ENCODE results near the gene SLC1A4. TPM values are rescaled to one million over a fixed set of nuclear protein-coding genes. Genes with fewer than 3 reads are reported as not detected.

SLC1A4 gene
- total RNA-seq, 2 donors from 2014 or later = 41.6 to 45.3 TPM

DNA sequence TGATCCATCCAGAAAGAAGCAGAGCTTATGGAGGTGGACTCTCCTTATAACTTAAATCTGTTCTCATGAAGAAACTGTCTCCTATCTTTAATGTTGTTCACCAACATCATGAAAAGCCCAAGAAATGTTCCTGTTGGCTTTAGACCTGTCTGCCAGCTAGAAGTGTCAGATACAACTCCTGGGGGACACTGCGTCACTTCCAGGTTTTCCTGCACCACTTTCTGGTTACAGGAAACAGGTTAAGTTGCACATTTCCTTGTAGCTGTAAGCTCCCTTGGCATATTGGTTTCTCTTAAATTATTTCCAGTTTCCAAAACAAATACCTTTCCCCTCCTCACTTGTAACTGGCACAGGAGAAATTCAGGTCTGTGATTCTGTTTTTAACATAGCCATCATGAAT is 69.9 kb downstream of the SLC1A4 start:
- peaks cover 49% of the 10 kb centered on the region for H3K4me1 Mint-ChIP-seq (ENCODE audit: low read depth)
- no peaks in the 10 kb centered on the region for H3K9me3 Mint-ChIP-seq
- ATAC-seq (replicated peaks in 1 of 2) (no peak), DNase-seq (no peak)
- no peaks in the 10 kb centered on the region for H3K36me3 Mint-ChIP-seq (ENCODE audit: insufficient read depth in 2 of 2)
- H3K4me3 Mint-ChIP-seq = no peak overlapping the region
- H3K27ac Mint-ChIP-seq = no peak overlapping the region
- H3K27me3 Mint-ChIP-seq (ENCODE audit: low read depth) = no peaks in the 10 kb centered on the region

DNA sequence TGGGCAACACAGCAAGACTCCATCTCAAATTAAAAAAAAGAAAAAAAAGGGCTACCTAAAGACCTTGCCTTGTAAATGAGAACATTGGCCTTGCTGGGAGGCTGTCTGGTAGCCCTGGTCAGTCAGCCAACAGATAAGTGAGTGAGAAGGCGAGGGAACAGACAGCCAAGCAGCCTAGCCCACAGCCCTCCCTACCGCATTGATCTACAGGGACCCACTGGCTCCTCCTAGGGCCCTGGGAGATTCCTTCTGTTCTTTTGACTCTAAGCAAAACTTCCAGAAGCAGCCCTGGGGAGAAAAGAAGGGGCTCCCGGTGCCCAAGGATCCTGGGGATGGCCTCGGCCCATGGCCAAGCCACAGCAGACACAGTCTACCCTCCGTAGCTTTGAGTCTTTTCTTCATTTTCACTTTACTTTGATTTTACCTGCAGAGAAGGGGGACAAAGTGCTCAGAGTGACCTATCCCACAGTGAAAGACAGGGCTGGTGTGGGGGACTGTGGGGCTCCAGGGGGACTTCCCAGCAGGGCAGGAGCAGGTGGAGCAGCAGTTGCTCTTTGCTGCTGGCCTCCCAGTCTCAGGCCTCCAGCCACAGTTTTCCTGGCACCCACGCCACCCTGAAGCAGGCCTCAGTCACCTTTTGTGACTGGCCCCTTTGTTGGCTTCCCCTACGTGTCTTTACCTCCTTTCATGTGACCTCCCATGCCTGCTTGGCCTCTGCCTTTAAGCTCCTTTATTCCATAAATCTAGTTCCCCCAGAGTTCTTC is 72.1 kb downstream of the SLC1A4 start:
- peaks cover 52% of the 10 kb centered on the region for H3K4me1 Mint-ChIP-seq (ENCODE audit: low read depth)
- no peak for ATAC-seq (replicated peaks in 1 of 2)
- H3K27me3 Mint-ChIP-seq (ENCODE audit: low read depth) = no peaks in the 10 kb centered on the region
- H3K36me3 Mint-ChIP-seq (ENCODE audit: insufficient read depth in 2 of 2) = no peaks in the 10 kb centered on the region
- no peak overlapping the region for H3K4me3 Mint-ChIP-seq
- H3K9me3 Mint-ChIP-seq = no peaks in the 10 kb centered on the region
- no peak for DNase-seq
- H3K27ac Mint-ChIP-seq = no peak overlapping the region

DNA sequence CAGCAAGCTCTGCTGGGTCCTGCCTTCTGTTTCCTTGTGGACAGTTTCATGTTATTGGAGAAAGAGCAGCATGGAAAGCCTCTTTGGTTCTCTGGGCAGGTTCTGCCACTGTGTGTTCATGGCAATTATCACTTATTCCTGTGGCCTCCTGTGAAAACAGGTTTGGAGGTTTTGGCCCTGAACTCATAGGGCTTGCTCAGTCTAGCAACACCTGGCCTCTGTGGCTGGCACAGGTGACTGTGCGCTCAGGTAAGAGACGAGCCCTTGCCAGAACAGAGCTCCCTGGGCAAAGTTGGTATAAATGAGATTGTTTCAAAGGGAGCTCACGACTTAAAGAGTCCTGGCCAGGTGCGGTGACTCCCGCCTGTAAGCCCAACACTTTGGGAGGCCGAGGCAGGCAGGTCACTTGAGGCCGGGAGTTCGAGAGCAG is 72.7 kb downstream of the SLC1A4 start:
- ATAC-seq (replicated peaks in 1 of 2) = no peak
- H3K4me3 Mint-ChIP-seq = no peak overlapping the region
- H3K4me1 Mint-ChIP-seq (ENCODE audit: low read depth) = peaks cover 50% of the 10 kb centered on the region
- no peaks in the 10 kb centered on the region for H3K9me3 Mint-ChIP-seq
- H3K27ac Mint-ChIP-seq = no peak overlapping the region
- no peak for DNase-seq
- no peaks in the 10 kb centered on the region for H3K27me3 Mint-ChIP-seq (ENCODE audit: low read depth)
- H3K36me3 Mint-ChIP-seq (ENCODE audit: insufficient read depth in 2 of 2) = no peaks in the 10 kb centered on the region

DNA sequence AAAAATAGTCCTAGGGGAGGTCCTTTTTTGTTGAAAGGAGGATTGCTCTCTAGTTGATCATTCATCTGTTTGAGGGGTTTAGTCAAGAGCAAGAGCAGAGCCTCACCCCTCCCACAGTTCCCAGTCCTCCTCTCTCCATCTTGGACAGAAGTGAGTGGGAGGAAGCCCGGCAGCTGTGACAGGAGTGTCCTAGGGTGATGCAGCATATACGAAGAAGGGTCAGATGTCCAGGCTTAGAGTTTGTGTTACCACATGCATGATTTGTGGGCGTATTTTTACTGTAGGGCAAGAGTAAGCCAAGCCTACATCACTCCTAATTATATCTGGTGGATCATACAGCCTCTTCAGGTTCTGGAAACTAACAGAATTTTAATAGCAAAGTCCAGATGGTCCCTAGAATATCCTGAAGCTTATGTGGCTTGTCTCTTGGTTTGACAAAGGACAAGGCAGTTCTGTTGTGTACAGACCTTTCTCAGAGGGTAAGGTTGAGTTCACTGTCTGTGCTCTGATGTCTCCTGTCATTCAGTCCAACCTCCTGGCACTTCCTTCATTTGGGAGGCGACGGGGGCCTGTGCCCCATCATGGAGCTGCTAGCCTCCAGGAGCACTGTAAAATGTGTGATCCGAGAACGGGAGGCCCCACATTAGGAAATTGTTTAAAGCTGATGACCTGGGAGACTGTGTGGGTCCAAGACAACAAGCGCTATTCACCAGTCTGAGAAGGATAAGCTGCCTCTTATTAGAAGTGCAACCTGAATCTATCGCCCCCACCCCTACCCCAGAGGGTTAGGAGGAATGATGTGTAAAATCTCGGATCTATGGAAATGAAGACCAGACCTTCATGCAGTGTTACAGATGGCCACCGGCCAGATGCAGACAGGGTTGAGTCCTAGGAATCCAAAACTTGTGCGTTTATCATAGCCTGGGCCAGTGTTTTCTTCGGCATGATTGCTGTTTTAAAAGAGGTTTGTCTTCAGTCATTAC is 73.9 kb downstream of the SLC1A4 start:
- Mint-ChIP-seq H3K36me3 (ENCODE audit: insufficient read depth in 2 of 2) (no peaks in the 10 kb centered on the region), H3K27me3 (ENCODE audit: low read depth) (no peaks in the 10 kb centered on the region), H3K27ac (peak overlapping the region; percentile 6), H3K4me3 (no peak overlapping the region), H3K4me1 (ENCODE audit: low read depth) (peaks cover 46% of the 10 kb centered on the region), H3K9me3 (no peaks in the 10 kb centered on the region)
- DNase-seq (no peak), ATAC-seq (replicated peaks in 1 of 2) (no peak)

- peaks cover 42% of the 10 kb centered on the region for H3K4me1 Mint-ChIP-seq (ENCODE audit: low read depth)
- no peaks in the 10 kb centered on the region for H3K9me3 Mint-ChIP-seq
- H3K27me3 Mint-ChIP-seq (ENCODE audit: low read depth) = no peaks in the 10 kb centered on the region
- ATAC-seq (replicated peaks in 1 of 2) (peak; percentile 77), DNase-seq (peak; percentile 50 to 53)
- peak overlapping the region; percentile 48 to 65 for H3K4me3 Mint-ChIP-seq
- peak overlapping the region; percentile 94 for H3K27ac Mint-ChIP-seq
- no peaks in the 10 kb centered on the region for H3K36me3 Mint-ChIP-seq (ENCODE audit: insufficient read depth in 2 of 2)
Measured at GRCh38 chr2:65064728-65065552, 75.7 kb downstream of the SLC1A4 start.

- Mint-ChIP-seq H3K36me3 (ENCODE audit: insufficient read depth in 2 of 2) (no peaks in the 10 kb centered on the region), H3K27me3 (ENCODE audit: low read depth) (no peaks in the 10 kb centered on the region), H3K4me3 (peak overlapping the region in 1 of 2 donors; percentile 8), H3K27ac (peak overlapping the region; percentile 12), H3K9me3 (no peaks in the 10 kb centered on the region), H3K4me1 (ENCODE audit: low read depth) (peaks cover 43% of the 10 kb centered on the region)
- DNase-seq = no peak
- no peak for ATAC-seq (replicated peaks in 1 of 2)
Measured at GRCh38 chr2:65067806-65068553, 78.8 kb downstream of the SLC1A4 start.

GRCh38 chr2:65069439-65069824 is 80.2 kb downstream of the SLC1A4 start:
- H3K9me3 Mint-ChIP-seq = no peaks in the 10 kb centered on the region
- ATAC-seq (replicated peaks in 1 of 2) (no peak), DNase-seq (no peak)
- peaks cover 38% of the 10 kb centered on the region for H3K4me1 Mint-ChIP-seq (ENCODE audit: low read depth)
- H3K27ac Mint-ChIP-seq = no peak overlapping the region
- H3K36me3 Mint-ChIP-seq (ENCODE audit: insufficient read depth in 2 of 2) = no peaks in the 10 kb centered on the region
- no peaks in the 10 kb centered on the region for H3K27me3 Mint-ChIP-seq (ENCODE audit: low read depth)
- no peak overlapping the region for H3K4me3 Mint-ChIP-seq

- Mint-ChIP-seq H3K27ac (peak overlapping the region; percentile 90), H3K27me3 (ENCODE audit: low read depth) (no peaks in the 10 kb centered on the region), H3K9me3 (no peaks in the 10 kb centered on the region), H3K36me3 (ENCODE audit: insufficient read depth in 2 of 2) (no peaks in the 10 kb centered on the region), H3K4me1 (ENCODE audit: low read depth) (peaks cover 30% of the 10 kb centered on the region), H3K4me3 (no peak overlapping the region)
- peak in 1 of 2 donors; percentile 37 for ATAC-seq (replicated peaks in 1 of 2)
- no peak for DNase-seq
Measured at GRCh38 chr2:65070172-65070830, 81.1 kb downstream of the SLC1A4 start.

GRCh38 chr2:65070856-65071255 is 81.7 kb downstream of the SLC1A4 start:
- no peak for ATAC-seq (replicated peaks in 1 of 2)
- H3K27me3 Mint-ChIP-seq (ENCODE audit: low read depth) = no peaks in the 10 kb centered on the region
- H3K4me3 Mint-ChIP-seq = no peak overlapping the region
- peak overlapping the region; percentile 90 for H3K27ac Mint-ChIP-seq
- H3K9me3 Mint-ChIP-seq = no peaks in the 10 kb centered on the region
- DNase-seq = no peak
- H3K36me3 Mint-ChIP-seq (ENCODE audit: insufficient read depth in 2 of 2) = no peaks in the 10 kb centered on the region
- peaks cover 24% of the 10 kb centered on the region for H3K4me1 Mint-ChIP-seq (ENCODE audit: low read depth)

DNA sequence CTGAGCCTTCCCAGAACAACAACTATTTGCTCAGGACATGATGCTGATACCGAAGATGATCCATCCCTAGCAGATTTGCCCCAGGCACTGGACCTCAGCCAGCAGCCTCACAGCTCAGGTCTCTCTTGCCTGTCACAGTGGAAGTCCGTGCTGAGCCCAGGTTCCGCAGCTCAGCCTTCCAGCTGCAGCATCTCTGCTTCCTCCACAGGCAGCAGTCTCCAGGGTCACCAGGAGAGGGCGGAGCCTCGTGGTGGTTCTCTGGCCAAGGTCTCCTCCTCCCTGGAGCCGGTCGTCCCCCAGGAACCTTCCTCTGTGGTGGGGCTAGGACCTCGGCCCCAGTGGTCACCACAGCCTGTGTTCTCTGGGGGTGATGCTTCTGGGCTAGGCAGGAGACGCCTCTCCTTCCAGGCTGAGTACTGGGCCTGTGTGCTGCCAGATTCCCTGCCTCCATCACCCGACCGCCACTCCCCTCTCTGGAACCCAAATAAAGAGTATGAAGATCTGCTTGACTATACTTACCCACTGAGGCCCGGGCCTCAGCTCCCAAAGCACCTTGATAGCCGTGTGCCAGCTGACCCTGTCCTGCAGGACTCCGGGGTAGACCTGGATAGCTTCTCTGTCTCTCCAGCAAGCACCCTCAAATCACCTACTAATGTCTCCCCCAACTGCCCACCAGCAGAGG is 82.4 kb downstream of the SLC1A4 start:
- H3K27me3 Mint-ChIP-seq (ENCODE audit: low read depth) = no peaks in the 10 kb centered on the region
- DNase-seq (no peak), ATAC-seq (replicated peaks in 1 of 2) (no peak)
- no peaks in the 10 kb centered on the region for H3K36me3 Mint-ChIP-seq (ENCODE audit: insufficient read depth in 2 of 2)
- peaks cover 22% of the 10 kb centered on the region for H3K4me1 Mint-ChIP-seq (ENCODE audit: low read depth)
- no peak overlapping the region for H3K27ac Mint-ChIP-seq
- H3K9me3 Mint-ChIP-seq = no peaks in the 10 kb centered on the region
- no peak overlapping the region for H3K4me3 Mint-ChIP-seq

GRCh38 chr2:65072181-65072970 is 83.2 kb downstream of the SLC1A4 start:
- Mint-ChIP-seq H3K36me3 (ENCODE audit: insufficient read depth in 2 of 2) (no peaks in the 10 kb centered on the region), H3K27me3 (ENCODE audit: low read depth) (no peaks in the 10 kb centered on the region), H3K4me1 (ENCODE audit: low read depth) (peaks cover 22% of the 10 kb centered on the region), H3K4me3 (no peak overlapping the region), H3K27ac (no peak overlapping the region), H3K9me3 (no peaks in the 10 kb centered on the region)
- DNase-seq (no peak), ATAC-seq (replicated peaks in 1 of 2) (no peak)
